ENCODE data around the gene LYSMD1.

DNA sequence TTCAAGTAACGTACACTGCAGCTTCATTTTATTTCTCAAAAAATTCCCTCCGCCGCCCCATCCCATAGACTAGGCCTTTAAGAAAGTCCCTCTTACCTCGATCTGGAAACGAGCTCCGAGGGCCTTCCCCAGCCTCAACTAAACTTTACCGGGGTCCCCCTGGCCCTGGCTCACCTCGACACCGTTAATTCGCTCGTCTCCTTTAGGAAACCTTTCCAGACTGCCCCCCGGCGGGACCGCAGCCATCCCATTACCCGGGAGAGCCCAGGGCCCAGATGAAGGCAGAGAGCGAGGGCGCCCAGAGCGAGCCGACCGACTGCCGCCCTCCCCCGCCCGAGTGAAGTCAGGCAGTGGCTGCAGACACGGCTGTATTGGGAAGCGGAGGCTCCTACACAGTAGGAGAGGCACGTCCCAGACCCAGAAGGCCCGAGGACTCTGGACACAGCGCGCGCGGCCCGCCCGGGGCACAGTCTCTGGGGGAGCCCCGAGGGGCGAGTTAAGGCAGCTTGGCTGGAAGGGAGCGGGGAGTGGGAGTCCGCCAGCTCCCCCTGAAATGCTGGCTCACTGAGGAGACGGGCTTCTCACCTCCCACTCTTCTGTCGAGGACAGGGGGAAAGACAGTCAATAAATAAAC, 33.9 kb downstream of the LYSMD1 start:
- TF ChIP-seq POLR2A (IDR thresholded peaks at IDR 0.05): no peak
- TF ChIP-seq, protein P1, sequence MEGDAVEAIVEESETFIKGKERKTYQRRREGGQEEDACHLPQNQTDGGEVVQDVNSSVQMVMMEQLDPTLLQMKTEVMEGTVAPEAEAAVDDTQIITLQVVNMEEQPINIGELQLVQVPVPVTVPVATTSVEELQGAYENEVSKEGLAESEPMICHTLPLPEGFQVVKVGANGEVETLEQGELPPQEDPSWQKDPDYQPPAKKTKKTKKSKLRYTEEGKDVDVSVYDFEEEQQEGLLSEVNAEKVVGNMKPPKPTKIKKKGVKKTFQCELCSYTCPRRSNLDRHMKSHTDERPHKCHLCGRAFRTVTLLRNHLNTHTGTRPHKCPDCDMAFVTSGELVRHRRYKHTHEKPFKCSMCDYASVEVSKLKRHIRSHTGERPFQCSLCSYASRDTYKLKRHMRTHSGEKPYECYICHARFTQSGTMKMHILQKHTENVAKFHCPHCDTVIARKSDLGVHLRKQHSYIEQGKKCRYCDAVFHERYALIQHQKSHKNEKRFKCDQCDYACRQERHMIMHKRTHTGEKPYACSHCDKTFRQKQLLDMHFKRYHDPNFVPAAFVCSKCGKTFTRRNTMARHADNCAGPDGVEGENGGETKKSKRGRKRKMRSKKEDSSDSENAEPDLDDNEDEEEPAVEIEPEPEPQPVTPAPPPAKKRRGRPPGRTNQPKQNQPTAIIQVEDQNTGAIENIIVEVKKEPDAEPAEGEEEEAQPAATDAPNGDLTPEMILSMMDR (IDR thresholded peaks at IDR 0.05): no peak
